Skeletal muscle tissue (tissue), 4 donors: Measurements from ENCODE around the gene ACAD11. TPM values are rescaled to one million over a fixed set of nuclear protein-coding genes. Genes with fewer than 3 reads are reported as not detected.

Experiments
- H3K27ac ChIP-seq: one replicate; pipeline ENCODE4 v1.7.0; 2013; ENCODE audit warnings: mild to moderate bottlenecking, low read depth, low read length, inconsistent platforms
- H3K27me3 ChIP-seq, 3 donors: one replicate each; pipeline ENCODE4 v1.7.0; 2013; ENCODE audit warnings: low read length in 3 of 3; ENCODE audit not compliant: control insufficient read depth in 3 of 3, insufficient read depth in 3 of 3
- H3K36me3 ChIP-seq, 3 donors: one replicate each; pipeline ENCODE4 v1.7.0; 2013; ENCODE audit warnings: low read length in 3 of 3; ENCODE audit not compliant: control insufficient read depth in 3 of 3, insufficient read depth in 3 of 3
- H3K4me1 ChIP-seq, 3 donors: one replicate each; pipeline ENCODE4 v1.7.0; 2013; ENCODE audit warnings: low read length in 3 of 3, mild to moderate bottlenecking in 3 of 3; ENCODE audit not compliant: control insufficient read depth in 3 of 3, insufficient read depth in 3 of 3
- H3K4me3 ChIP-seq, 3 donors: one replicate each; pipeline ENCODE4 v1.7.0; 2013; ENCODE audit warnings: low read length in 3 of 3
- H3K9ac ChIP-seq, 3 donors: one replicate each; pipeline ENCODE4 v1.7.0; 2013; ENCODE audit warnings: low read length in 3 of 3, mild to moderate bottlenecking in 3 of 3, moderate library complexity in 2 of 3, low read depth in 1 of 3
- H3K9me3 ChIP-seq, 3 donors: one replicate each; pipeline ENCODE4 v1.7.0; 2013; ENCODE audit warnings: low read length in 3 of 3; ENCODE audit not compliant: control insufficient read depth in 3 of 3
- total RNA-seq: library from RNA; depleted of rRNA; stranded (reverse); fragments of >200 nt; gene quantifications from one replicate; pipeline ENCODE4 v1.2.3, GENCODE V29; 2014
- donor health status: Osteomylitis.

The ACAD11 gene
- 24.5 TPM for total RNA-seq

- peak within 1 kb of the TSS; percentile 96 to 98 (median 97) for H3K4me3 ChIP-seq
- no peaks in the 10 kb centered on the region for H3K36me3 ChIP-seq
- peak within 1 kb of the TSS; percentile 95 to 97 (median 96) for H3K9ac ChIP-seq
- no peaks in the 10 kb centered on the region for H3K27me3 ChIP-seq
- no peaks in the 10 kb centered on the region for H3K9me3 ChIP-seq
- peaks cover 7 to 22% (median 14%) of the 10 kb centered on the region in 3 donors for H3K4me1 ChIP-seq
- H3K27ac ChIP-seq, result peak within 1 kb of the TSS; percentile 89
These were observed at the start of gene ACAD11 for GRCh38 chr3:132659365-132660051. Gene ACAD11 (minus strand): TSS chr3:132659809. CDS start chr3:132659751, 58 bp downstream.

DNA sequence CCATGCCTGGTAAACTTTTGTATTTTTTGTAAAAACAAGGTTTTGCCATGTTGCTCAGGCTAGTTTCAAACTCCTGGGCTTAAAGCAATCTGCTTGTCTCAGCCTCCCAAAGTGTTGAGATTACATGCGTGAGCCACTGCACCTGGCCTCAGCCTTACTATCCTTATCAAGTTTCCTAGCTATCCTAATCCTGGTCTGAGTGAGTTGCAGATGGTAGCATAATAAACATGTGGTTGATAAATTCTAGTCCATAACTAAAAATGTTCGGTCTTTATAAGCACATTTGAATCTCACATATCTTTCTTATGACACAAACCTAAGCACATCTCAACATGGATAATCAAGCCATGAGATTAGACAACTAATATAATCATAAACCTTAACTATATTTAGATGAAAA lies 44.1 kb upstream of the ACAD11 start:
- Histone ChIP-seq H3K36me3 (peaks cover 11 to 51% (median 48%) of the 10 kb centered on the region in 3 donors), H3K9ac (no peak overlapping the region), H3K27ac (no peak overlapping the region)

GRCh38 chr3:132695422-132695821 lies 35.8 kb upstream of the ACAD11 start:
- Histone ChIP-seq H3K36me3 (peaks cover 30 to 54% (median 52%) of the 10 kb centered on the region in 3 donors), H3K27me3 (no peaks in the 10 kb centered on the region), H3K9ac (no peak overlapping the region), H3K9me3 (no peaks in the 10 kb centered on the region), H3K4me3 (no peak overlapping the region), H3K4me1 (no peaks in the 10 kb centered on the region), H3K27ac (no peak overlapping the region)

More for the DNA sequence above, 44.1 kb upstream of the ACAD11 start:
- Histone ChIP-seq H3K4me3 (no peak overlapping the region), H3K27me3 (no peaks in the 10 kb centered on the region), H3K9me3 (no peaks in the 10 kb centered on the region), H3K4me1 (no peaks in the 10 kb centered on the region)

DNA sequence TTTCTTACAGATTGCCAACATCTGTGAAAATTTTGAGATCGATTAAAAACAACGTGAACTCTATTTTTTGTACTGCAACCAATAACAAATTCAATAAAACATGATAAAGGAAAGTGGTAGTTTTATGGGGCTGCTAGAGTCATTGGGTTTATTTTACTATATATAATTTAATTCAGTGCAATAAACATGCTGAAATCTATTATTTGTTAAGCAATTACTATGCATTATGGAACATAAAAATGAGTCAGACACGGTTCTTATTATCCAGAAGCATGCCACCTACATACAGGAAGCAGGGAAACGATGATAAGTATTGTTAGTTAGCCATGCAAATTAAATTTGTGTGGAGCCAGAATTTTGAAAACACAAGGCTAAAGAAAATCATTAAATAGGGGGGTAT lies 35.4 kb upstream of the ACAD11 start:
- no peaks in the 10 kb centered on the region for H3K9me3 ChIP-seq
- H3K36me3 ChIP-seq, result peaks cover 28 to 54% (median 51%) of the 10 kb centered on the region in 3 donors

GRCh38 chr3:132690040-132690439 lies 30.4 kb upstream of the ACAD11 start:
- Histone ChIP-seq H3K27ac (no peak overlapping the region), H3K36me3 (peaks cover 26 to 65% (median 62%) of the 10 kb centered on the region in 3 donors), H3K9ac (no peak overlapping the region), H3K4me3 (no peak overlapping the region), H3K9me3 (no peaks in the 10 kb centered on the region), H3K27me3 (no peaks in the 10 kb centered on the region), H3K4me1 (no peaks in the 10 kb centered on the region)

More for the DNA sequence above, 35.4 kb upstream of the ACAD11 start:
- H3K27me3 ChIP-seq, result no peaks in the 10 kb centered on the region
- H3K4me3 ChIP-seq, result no peak overlapping the region
- no peak overlapping the region for H3K9ac ChIP-seq
- H3K4me1 ChIP-seq, result no peaks in the 10 kb centered on the region
- H3K27ac ChIP-seq, result no peak overlapping the region

DNA sequence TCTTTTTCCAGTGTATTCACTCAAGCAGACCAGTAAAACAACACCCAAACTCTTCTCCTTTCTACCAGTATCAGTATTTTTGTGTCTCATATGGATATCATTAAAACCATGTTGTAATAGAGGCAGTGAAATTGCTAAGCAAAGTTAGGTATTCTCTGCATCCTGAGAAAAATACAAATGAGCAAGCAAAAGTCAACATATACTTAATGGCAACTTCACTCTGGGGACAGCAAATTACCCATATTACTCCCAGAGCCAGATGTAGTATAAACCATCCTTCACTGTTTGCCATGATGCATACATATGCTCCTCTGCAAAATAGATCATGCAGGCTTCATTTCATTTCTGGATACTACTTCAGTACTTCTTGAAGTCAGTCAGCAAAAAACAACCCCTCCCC lies 22.6 kb upstream of the ACAD11 start:
- H3K4me3 ChIP-seq, result no peak overlapping the region
- H3K9me3 ChIP-seq, result no peaks in the 10 kb centered on the region
- H3K27me3 ChIP-seq, result no peaks in the 10 kb centered on the region
- H3K36me3 ChIP-seq, result peaks cover 6 to 48% (median 43%) of the 10 kb centered on the region in 3 donors
- no peak overlapping the region for H3K9ac ChIP-seq
- no peak overlapping the region for H3K27ac ChIP-seq
- no peaks in the 10 kb centered on the region for H3K4me1 ChIP-seq

DNA sequence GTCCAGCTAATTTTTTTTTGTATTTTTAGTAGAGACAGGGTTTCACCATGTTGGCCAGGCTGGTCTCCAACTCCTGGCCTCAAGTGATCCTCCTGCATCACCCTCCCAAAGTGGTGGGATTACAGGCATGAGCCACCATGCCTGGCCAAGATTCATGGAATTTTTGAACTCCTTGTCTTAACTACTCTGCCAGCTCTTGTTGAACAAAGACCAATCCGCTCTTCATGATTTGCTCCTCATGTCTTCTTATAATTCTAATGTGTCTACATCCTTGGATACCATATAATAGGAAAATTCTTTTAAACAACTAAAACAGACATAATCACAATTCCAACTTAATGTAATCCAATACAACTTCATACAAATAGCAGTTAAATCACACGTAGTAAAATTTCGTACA lies 21.8 kb upstream of the ACAD11 start:
- Histone ChIP-seq H3K27me3 (no peaks in the 10 kb centered on the region), H3K4me3 (no peak overlapping the region), H3K36me3 (peaks cover 11 to 51% (median 51%) of the 10 kb centered on the region in 3 donors), H3K4me1 (no peaks in the 10 kb centered on the region), H3K27ac (no peak overlapping the region), H3K9ac (no peak overlapping the region), H3K9me3 (no peaks in the 10 kb centered on the region)

DNA sequence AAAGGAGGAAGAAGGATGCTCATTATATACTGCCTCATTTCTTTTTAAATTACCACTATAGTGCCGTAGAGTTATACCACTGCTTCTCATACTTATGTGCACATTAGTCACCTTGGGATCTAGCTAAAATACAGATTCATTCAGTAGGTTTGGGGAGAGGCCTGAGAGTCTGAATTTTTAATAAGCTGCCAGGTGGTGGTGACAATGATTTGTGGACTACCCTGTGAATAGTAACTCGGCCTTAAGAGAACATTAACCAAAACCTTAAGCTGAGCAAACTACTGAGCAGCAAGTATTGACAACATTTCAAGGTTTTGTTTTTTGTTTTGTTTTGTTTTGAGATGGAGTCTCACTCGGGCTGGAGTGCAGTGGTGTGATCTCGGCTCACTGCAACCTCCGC lies 20.3 kb upstream of the ACAD11 start:
- Histone ChIP-seq H3K4me3 (no peak overlapping the region), H3K4me1 (no peaks in the 10 kb centered on the region), H3K9me3 (no peaks in the 10 kb centered on the region), H3K27me3 (no peaks in the 10 kb centered on the region), H3K36me3 (peaks cover 11 to 56% (median 46%) of the 10 kb centered on the region in 3 donors), H3K9ac (no peak overlapping the region), H3K27ac (no peak overlapping the region)

- no peaks in the 10 kb centered on the region for H3K9me3 ChIP-seq
- H3K9ac ChIP-seq, result no peak overlapping the region
- H3K27me3 ChIP-seq, result no peaks in the 10 kb centered on the region
- peaks cover 15 to 66% (median 41%) of the 10 kb centered on the region in 3 donors for H3K36me3 ChIP-seq
- no peaks in the 10 kb centered on the region for H3K4me1 ChIP-seq
- no peak overlapping the region for H3K27ac ChIP-seq
- no peak overlapping the region for H3K4me3 ChIP-seq
These were observed 15.8 kb upstream of the ACAD11 start for GRCh38 chr3:132675408-132675807.

GRCh38 chr3:132669256-132669777 lies 9.7 kb upstream of the ACAD11 start:
- Histone ChIP-seq H3K27ac (no peak overlapping the region), H3K36me3 (peaks cover 6 to 38% (median 19%) of the 10 kb centered on the region in 3 donors)

More at GRCh38 chr3:132669256-132669777, 9.7 kb upstream of the ACAD11 start:
- no peak overlapping the region for H3K9ac ChIP-seq
- no peaks in the 10 kb centered on the region for H3K9me3 ChIP-seq
- no peak overlapping the region for H3K4me3 ChIP-seq
- no peaks in the 10 kb centered on the region for H3K4me1 ChIP-seq
- no peaks in the 10 kb centered on the region for H3K27me3 ChIP-seq
